ENCODE data around the gene TMEM165. TPM values are rescaled to one million over a fixed set of nuclear protein-coding genes. Genes with fewer than 3 reads are reported as not detected.
"Not testable (repeated sequence)": the region's sequence is repeated elsewhere in the genome, so short reads cannot be mapped to it uniquely, and the experiment has no call there.

TMEM165 gene
- total RNA-seq, 6 experiments from 2014 or later, result 13.3 to 53.0 (median 23.0) TPM

- no peak for ATAC-seq
- no peaks in the 10 kb centered on the region for H3K27me3 ChIP-seq
- no peaks in the 10 kb centered on the region for H3K36me3 ChIP-seq
- TF ChIP-seq CTCF (IDR thresholded peaks at IDR 0.05) (no peak), POLR2A (IDR thresholded peaks at IDR 0.05) (no peak)
- intact Hi-C loops (cut with DNase I), result no loop called here
- no peaks in the 10 kb centered on the region for H3K9me3 ChIP-seq
- DNase-seq, result no peak
- H3K4me1 ChIP-seq, result peaks cover 0 to 10% (median 3%) of the 10 kb centered on the region in 4 donors
- WGBS (ENCODE audit: insufficient coverage, low coverage, low lambda C conversion rate, missing lambda C conversion rate), result 78% methylated on average over 3 of the region's 3 CpGs
- no peak overlapping the region for H3K27ac ChIP-seq
- no peak overlapping the region for H3K4me3 ChIP-seq
These were observed 47.3 kb upstream of the TMEM165 start for GRCh38 chr4:55348466-55348865.

DNA sequence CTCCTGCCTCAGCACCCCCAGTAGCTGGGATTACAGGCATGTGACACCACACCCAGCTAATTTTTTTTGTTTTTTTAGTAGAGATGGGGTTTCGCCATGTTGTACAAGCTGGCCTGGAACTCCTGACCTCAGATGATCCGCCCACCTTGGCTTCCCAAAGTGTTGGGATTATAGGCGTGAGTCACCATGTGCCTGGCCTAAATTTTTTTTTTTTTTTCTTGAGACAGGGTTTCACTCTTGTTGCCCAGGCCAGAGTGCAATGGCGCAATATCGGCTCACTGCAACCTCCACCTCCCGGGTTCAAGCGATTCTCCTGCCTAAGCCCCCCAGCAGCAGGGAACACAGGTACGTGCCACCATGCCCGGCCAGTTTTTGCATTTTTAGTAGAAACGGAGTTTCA is 44.9 kb upstream of the TMEM165 start:
- H3K4me1 ChIP-seq; H3K9me3 ChIP-seq; H3K27ac ChIP-seq; H3K4me3 ChIP-seq; H3K27me3 ChIP-seq; intact Hi-C loops (cut with DNase I); H3K36me3 ChIP-seq; DNase-seq; ATAC-seq: not testable (repeated sequence)
- WGBS (ENCODE audit: insufficient coverage, low coverage, low lambda C conversion rate, missing lambda C conversion rate), result 97% methylated on average over 10 of the region's 10 CpGs

DNA sequence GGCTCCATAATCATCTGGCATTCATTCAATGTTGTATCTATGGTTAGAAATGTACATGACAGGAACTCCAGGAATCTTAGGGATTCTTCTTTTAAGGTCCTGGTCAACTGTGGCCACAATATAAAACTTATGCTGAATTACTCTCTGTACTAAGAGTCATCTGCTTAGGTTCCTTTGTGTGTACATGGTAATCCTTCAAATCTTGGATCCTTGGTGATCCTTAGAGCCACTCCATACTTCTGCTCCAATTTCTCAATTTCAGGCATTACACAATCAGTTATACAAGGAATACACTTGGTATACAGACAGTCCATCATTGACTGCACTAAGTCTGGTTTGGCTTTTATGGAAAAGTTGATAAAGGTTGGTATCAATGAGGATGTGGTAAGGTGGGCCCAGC is 43.9 kb upstream of the TMEM165 start:
- ATAC-seq, result no peak
- H3K36me3 ChIP-seq, result no peaks in the 10 kb centered on the region
- H3K4me1 ChIP-seq, result peaks cover 0 to 9% (median 3%) of the 10 kb centered on the region in 4 donors
- no peak overlapping the region for H3K4me3 ChIP-seq
- TF ChIP-seq POLR2A (IDR thresholded peaks at IDR 0.05) (no peak), CTCF (IDR thresholded peaks at IDR 0.05) (no peak)
- H3K27me3 ChIP-seq, result no peaks in the 10 kb centered on the region
- intact Hi-C loops (cut with DNase I), result no loop called here
- no peak overlapping the region for H3K27ac ChIP-seq
- no peak for DNase-seq
- no peaks in the 10 kb centered on the region for H3K9me3 ChIP-seq

- Histone ChIP-seq H3K27ac (no peak overlapping the region), H3K36me3 (no peaks in the 10 kb centered on the region), H3K4me3 (no peak overlapping the region), H3K9me3 (no peaks in the 10 kb centered on the region), H3K4me1 (no peaks in the 10 kb centered on the region), H3K27me3 (no peaks in the 10 kb centered on the region)
- no peak for TF ChIP-seq POLR2A (IDR thresholded peaks at IDR 0.05)
- no peak for TF ChIP-seq CTCF (IDR thresholded peaks at IDR 0.05)
- no peak for ATAC-seq
- 100% methylated on average over 2 of the region's 2 CpGs for WGBS (ENCODE audit: insufficient coverage, low coverage, low lambda C conversion rate, missing lambda C conversion rate)
- DNase-seq, result no peak
- intact Hi-C loops (cut with DNase I), result no loop called here
These were observed 43.0 kb upstream of the TMEM165 start for GRCh38 chr4:55352726-55353125.

- H3K9me3 ChIP-seq; ATAC-seq; H3K36me3 ChIP-seq; H3K4me3 ChIP-seq; DNase-seq; H3K27me3 ChIP-seq; H3K27ac ChIP-seq; intact Hi-C loops (cut with DNase I); H3K4me1 ChIP-seq: not testable (repeated sequence)
- 94% methylated on average over 9 of the region's 13 CpGs for WGBS (ENCODE audit: insufficient coverage, low coverage, low lambda C conversion rate, missing lambda C conversion rate)
These were observed 42.5 kb upstream of the TMEM165 start for GRCh38 chr4:55353228-55353747.

DNA sequence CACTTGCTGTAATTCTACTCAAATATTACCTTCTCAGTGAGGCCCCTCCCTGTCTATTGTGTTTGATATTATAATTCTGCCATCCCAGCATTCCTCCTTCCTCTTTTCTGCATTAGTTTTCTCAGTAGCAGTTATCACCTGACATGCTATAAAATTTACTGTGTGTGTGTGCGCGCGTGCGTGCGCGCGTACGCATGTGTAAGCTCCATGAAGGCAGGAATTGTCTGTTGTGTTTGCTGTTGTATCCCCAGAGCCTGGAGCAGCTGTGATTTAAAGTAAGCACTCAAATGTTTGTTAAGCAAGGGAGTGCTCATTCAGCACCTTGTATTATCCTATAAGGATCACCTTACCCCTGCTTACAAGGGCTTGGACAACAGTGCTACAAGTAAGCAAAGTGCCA is 41.1 kb upstream of the TMEM165 start:
- Histone ChIP-seq H3K27ac (no peak overlapping the region), H3K27me3 (no peaks in the 10 kb centered on the region), H3K4me1 (no peaks in the 10 kb centered on the region), H3K36me3 (no peaks in the 10 kb centered on the region), H3K4me3 (no peak overlapping the region), H3K9me3 (no peaks in the 10 kb centered on the region)
- intact Hi-C loops (cut with DNase I), result no loop called here
- 86% methylated on average over 8 of the region's 8 CpGs for WGBS (ENCODE audit: insufficient coverage, low coverage, low lambda C conversion rate, missing lambda C conversion rate)
- TF ChIP-seq POLR2A (IDR thresholded peaks at IDR 0.05) (no peak), CTCF (IDR thresholded peaks at IDR 0.05) (no peak)
- no peak for ATAC-seq
- DNase-seq, result no peak
